ENCODE data around the gene TNFRSF1A. TPM values are rescaled to one million over a fixed set of nuclear protein-coding genes. Genes with fewer than 3 reads are reported as not detected.

TNFRSF1A gene
- total RNA-seq, 1 experiment from 2014 or later = 91.5 TPM

DNA sequence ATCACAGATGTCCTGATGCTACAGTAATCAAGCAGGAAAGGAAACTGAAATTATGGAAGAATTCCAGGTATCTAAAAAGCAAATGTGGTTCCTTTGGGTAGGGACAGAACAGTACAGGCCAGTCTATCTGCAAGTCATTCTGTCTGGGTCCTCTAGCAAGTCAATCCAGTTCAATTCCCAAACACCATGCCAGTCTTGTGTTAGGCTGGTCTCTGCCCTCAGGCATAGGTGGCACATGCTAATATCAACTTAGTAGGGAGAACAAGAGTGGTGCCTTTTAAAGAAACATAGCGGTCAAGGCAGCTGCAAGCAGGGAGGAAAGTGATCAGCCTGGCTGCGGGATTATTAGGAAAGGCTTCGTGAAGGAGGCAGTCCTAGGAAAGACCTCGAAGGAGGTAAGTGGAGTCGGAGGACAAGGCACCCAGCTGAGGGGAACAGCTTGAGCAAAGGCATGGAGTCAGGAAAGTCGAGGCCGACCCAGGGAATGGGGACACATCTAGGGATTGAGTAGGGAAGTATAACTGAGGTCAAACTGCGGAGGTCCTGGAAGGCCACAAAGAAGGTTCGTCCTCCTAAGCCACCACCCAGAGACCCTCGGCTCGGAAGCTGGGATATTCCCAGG is 35.2 kb downstream of the TNFRSF1A start:
- Histone ChIP-seq H3K9me3 (ENCODE audit: low read depth, low read length, poor library complexity, severe bottlenecking) (no peaks in the 10 kb centered on the region), H3K27ac (ENCODE audit: low read depth, low read length, poor library complexity, severe bottlenecking) (no peak overlapping the region), H3K4me3 (ENCODE audit: low read depth, low read length, poor library complexity, severe bottlenecking) (no peak overlapping the region), H3K36me3 (ENCODE audit: insufficient read depth, low read length, poor library complexity, severe bottlenecking) (no peaks in the 10 kb centered on the region), H3K27me3 (replicated peaks; ENCODE audit: insufficient read depth, low read depth, low read length, poor library complexity) (no peaks in the 10 kb centered on the region), H3K4me1 (ENCODE audit: insufficient read depth, low read length, poor library complexity, severe bottlenecking) (no peaks in the 10 kb centered on the region)
- no TSS peak for BruUV-seq (replicated peaks)
- ChIA-PET POLR2A (ENCODE audit: low non-redundant PET) (no interaction called here), CTCF (no interaction called here)
- intact Hi-C loops (cut with micrococcal nuclease; ENCODE audit: unreplicated experiment) = no loop called here
- DNase-seq (ENCODE audit: low spot score) = no peak
- no peak for TF ChIP-seq EZH2 (IDR thresholded peaks at IDR 0.05; ENCODE audit: borderline replicate concordance, low read depth, low read length, poor library complexity, severe bottlenecking)
- no peak for TF ChIP-seq CTCF (conservative IDR thresholded peaks at IDR 0.05; ENCODE audit: low read depth, low read length)

DNA sequence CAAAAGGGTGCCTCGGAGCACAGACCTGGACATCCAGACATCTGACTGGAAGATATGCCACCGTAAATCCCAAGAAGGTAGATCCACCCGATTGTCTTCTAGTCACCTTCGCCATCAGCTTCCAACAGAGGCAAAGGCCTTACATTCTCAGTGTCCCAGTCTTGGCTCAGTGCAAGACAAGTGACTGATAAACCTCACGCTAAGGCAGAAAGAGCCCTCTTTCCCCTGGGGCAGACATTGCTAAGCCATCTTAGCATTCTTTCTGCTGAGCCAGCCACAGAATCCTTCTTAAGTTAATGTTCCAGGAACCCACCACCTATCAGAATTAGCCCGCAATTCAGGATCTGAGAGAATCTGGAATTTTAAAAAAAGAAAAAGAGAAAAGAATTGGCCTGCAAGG is 35.7 kb downstream of the TNFRSF1A start:
- Histone ChIP-seq H3K36me3 (ENCODE audit: insufficient read depth, low read length, poor library complexity, severe bottlenecking) (no peaks in the 10 kb centered on the region), H3K4me3 (ENCODE audit: low read depth, low read length, poor library complexity, severe bottlenecking) (no peak overlapping the region), H3K27me3 (replicated peaks; ENCODE audit: insufficient read depth, low read depth, low read length, poor library complexity) (no peaks in the 10 kb centered on the region), H3K27ac (ENCODE audit: low read depth, low read length, poor library complexity, severe bottlenecking) (no peak overlapping the region), H3K4me1 (ENCODE audit: insufficient read depth, low read length, poor library complexity, severe bottlenecking) (no peaks in the 10 kb centered on the region), H3K9me3 (ENCODE audit: low read depth, low read length, poor library complexity, severe bottlenecking) (no peaks in the 10 kb centered on the region)
- POLR2A ChIA-PET (ENCODE audit: low non-redundant PET) = interaction anchor here (0.7 kb wide), 1 partner anchor 228 kb away, joined by 4 read pairs; the partner anchor contains the start of gene GAPDH
- CTCF ChIA-PET = no interaction called here
- no peak for DNase-seq (ENCODE audit: low spot score)
- no TSS peak for BruUV-seq (replicated peaks)
- intact Hi-C loops (cut with micrococcal nuclease; ENCODE audit: unreplicated experiment) = no loop called here
- no peak for TF ChIP-seq EZH2 (IDR thresholded peaks at IDR 0.05; ENCODE audit: borderline replicate concordance, low read depth, low read length, poor library complexity, severe bottlenecking)
- no peak for TF ChIP-seq CTCF (conservative IDR thresholded peaks at IDR 0.05; ENCODE audit: low read depth, low read length)

DNA sequence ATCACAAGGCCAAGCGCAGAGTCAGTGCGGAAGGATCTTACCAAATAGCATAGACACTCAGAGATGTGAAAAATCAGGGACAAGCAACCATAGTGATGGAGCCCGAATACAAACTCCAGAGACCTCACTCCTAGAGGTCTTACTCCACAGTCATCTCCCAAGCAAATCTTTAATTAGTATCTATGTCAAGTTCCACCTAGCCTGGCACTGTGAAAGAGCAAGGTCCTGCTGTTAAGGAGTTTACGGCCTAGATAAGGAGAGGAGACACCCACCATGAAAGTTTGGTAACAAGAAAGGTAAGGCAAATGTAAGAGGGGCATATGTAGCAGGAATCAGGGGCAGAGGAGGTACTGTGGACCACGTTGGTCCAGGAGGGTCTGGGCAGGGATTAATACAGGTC is 38.8 kb downstream of the TNFRSF1A start:
- ChIA-PET CTCF (no interaction called here), POLR2A (ENCODE audit: low non-redundant PET) (no interaction called here)
- Histone ChIP-seq H3K9me3 (ENCODE audit: low read depth, low read length, poor library complexity, severe bottlenecking) (no peaks in the 10 kb centered on the region), H3K4me1 (ENCODE audit: insufficient read depth, low read length, poor library complexity, severe bottlenecking) (no peaks in the 10 kb centered on the region), H3K27me3 (replicated peaks; ENCODE audit: insufficient read depth, low read depth, low read length, poor library complexity) (no peaks in the 10 kb centered on the region), H3K36me3 (ENCODE audit: insufficient read depth, low read length, poor library complexity, severe bottlenecking) (no peaks in the 10 kb centered on the region), H3K4me3 (ENCODE audit: low read depth, low read length, poor library complexity, severe bottlenecking) (no peak overlapping the region), H3K27ac (ENCODE audit: low read depth, low read length, poor library complexity, severe bottlenecking) (no peak overlapping the region)
- no peak for DNase-seq (ENCODE audit: low spot score)
- intact Hi-C loops (cut with micrococcal nuclease; ENCODE audit: unreplicated experiment) = no loop called here
- no TSS peak for BruUV-seq (replicated peaks)
- TF ChIP-seq CTCF (conservative IDR thresholded peaks at IDR 0.05; ENCODE audit: low read depth, low read length) (no peak), EZH2 (IDR thresholded peaks at IDR 0.05; ENCODE audit: borderline replicate concordance, low read depth, low read length, poor library complexity, severe bottlenecking) (no peak)
